Sigmoid colon (tissue), 7 donors: ENCODE data around the gene ALDH3B1. TPM values are rescaled to one million over a fixed set of nuclear protein-coding genes. Genes with fewer than 3 reads are reported as not detected.

Experiments used
- DNase-seq: peaks from one replicate; pipeline ENCODE4 v3.0.0-alpha.2; 2019
- H3K27ac ChIP-seq, 4 donors: fragments of 200-600 bp; sonication (generic); one replicate each; pipeline ENCODE4 v1.5.1; 2016 to 2019; ENCODE audit warnings: mild to moderate bottlenecking in 1 of 4
- H3K27me3 ChIP-seq, 3 donors: fragments of 200-600 bp; sonication (generic); one replicate each; pipeline ENCODE4 v1.5.1; 2019; ENCODE audit warnings: mild to moderate bottlenecking in 1 of 3
- H3K36me3 ChIP-seq, 4 donors: fragments of 200-600 bp; sonication (generic); one replicate each; pipeline ENCODE4 v1.5.1; 2016 to 2019
- H3K4me1 ChIP-seq, 4 donors: fragments of 200-600 bp; sonication (generic); one replicate each; pipeline ENCODE4 v1.5.1; 2017 to 2019
- H3K4me3 ChIP-seq, 4 donors: fragments of 200-600 bp; sonication (generic); one replicate each; pipeline ENCODE4 v1.5.1; 2017 to 2019; ENCODE audit warnings: mild to moderate bottlenecking in 2 of 4, moderate library complexity in 1 of 4
- H3K9me3 ChIP-seq, 4 donors: fragments of 200-600 bp in 3 of 4; sonication (generic) in 3 of 4; one replicate each; pipeline versions ENCODE4 v1.5.1 to v1.6.1; 2013 to 2019
- EP300 ChIP-seq, 4 donors: sonication (generic); formaldehyde crosslinking; IDR thresholded peaks; one replicate each; pipeline ENCODE4 v1.6.1; 2017; ENCODE audit warnings: antibody characterized with exemption in 4 of 4
- POLR2A ChIP-seq, 2 donors: fragments of 450-650 bp; IDR thresholded peaks; one replicate each; pipeline ENCODE4 v1.6.1; 2016; ENCODE audit warnings: antibody characterized with exemption in 2 of 2, mild to moderate bottlenecking in 2 of 2, moderate library complexity in 2 of 2
- POLR2AphosphoS5 ChIP-seq, 4 donors: sonication (generic); formaldehyde crosslinking; IDR thresholded peaks; one replicate each; pipeline ENCODE4 v1.6.1; 2017; ENCODE audit warnings: antibody characterized with exemption in 4 of 4
- WGBS, 2 donors: extraction: QIAGEN DNeasy Blood & Tissue Kit; methylation state at CpG; one replicate each; pipeline ENCODE4 v1.1.7; 2013; 5-methylcytosine and 5-hydroxymethylcytosine counted together
- intact Hi-C: fragments of 100-400 bp; cut with DNase I; formaldehyde crosslinking; loops from one replicate; pipeline ENCODE4 v1.15.1; 2023
- polyA plus RNA-seq, 3 donors: library from polyadenylated mRNA; stranded (reverse); fragments of 200-250 nt; gene quantifications; one replicate each; pipeline ENCODE4 v1.2.3, GENCODE V29; 2013
- total RNA-seq, 4 donors: library from RNA; depleted of rRNA; stranded (reverse); fragments of >200 nt; gene quantifications; one replicate each; pipeline ENCODE4 v1.1.0, GENCODE V29; 2016
- TF ChIP-seq, protein P1 (sequence below), 4 experiments: fragments of 450-650 bp in 3 of 4; fragments of 200-600 bp in 1 of 4; IDR thresholded peaks; one replicate each; pipeline ENCODE4 v1.5.1; 2016 to 2019; ENCODE audit warnings: antibody characterized with exemption in 4 of 4, mild to moderate bottlenecking in 3 of 4, moderate library complexity in 2 of 4
- donor health status: healthy with polysubstance abuse.
- donor health status: Bipolar disorder and iron deficiency.
- donor health status: healthy.

Gene ALDH3B1
- total and polyA plus RNA-seq, 7 donors = 6.2 to 14.7 (median 10.9) TPM

DNA sequence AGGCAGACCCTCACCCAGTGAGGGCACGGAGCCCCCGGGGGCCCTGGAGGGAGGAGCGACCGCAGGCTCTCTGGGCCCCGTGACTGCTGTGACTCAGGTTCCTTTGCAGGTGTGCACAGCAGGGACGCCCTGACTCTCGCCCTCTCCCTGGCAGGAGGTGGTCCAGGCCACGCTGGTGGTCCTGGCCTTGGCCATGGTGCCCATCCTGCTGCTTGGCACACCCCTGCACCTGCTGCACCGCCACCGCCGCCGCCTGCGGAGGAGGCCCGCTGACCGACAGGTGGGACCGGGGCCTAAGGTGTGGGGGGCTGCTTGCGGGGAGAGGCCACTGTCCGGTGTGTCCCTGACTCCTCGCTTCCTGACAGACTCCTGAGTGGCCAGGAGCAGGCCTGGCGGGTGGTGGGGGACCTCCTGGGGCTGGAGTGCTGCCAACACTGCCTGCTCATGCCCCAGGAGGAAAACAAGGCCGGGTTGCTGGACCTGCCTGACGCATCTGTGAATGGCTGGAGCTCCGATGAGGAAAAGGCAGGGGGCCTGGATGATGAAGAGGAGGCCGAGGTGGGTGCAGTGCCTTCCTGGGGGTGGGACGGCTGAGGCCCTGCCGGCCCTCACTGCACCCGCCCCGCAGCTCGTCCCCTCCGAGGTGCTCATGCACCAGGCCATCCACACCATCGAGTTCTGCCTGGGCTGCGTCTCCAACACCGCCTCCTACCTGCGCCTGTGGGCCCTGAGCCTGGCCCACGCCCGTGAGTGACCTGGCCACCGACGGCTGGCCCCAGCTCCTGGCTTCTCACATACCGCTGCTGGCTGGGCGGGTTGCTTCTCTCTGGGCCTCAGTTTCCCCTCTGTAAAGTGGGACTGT, 39.6 kb downstream of the ALDH3B1 start:
- no peak overlapping the region for H3K4me3 ChIP-seq
- intact Hi-C loops = no loop called here
- no peaks in the 10 kb centered on the region for H3K9me3 ChIP-seq
- TF ChIP-seq POLR2AphosphoS5 (IDR thresholded peaks at IDR 0.05) = no peak
- TF ChIP-seq EP300 (IDR thresholded peaks at IDR 0.05) = no peak
- no peak for TF ChIP-seq POLR2A (IDR thresholded peaks at IDR 0.05)
- TF ChIP-seq, protein P1, sequence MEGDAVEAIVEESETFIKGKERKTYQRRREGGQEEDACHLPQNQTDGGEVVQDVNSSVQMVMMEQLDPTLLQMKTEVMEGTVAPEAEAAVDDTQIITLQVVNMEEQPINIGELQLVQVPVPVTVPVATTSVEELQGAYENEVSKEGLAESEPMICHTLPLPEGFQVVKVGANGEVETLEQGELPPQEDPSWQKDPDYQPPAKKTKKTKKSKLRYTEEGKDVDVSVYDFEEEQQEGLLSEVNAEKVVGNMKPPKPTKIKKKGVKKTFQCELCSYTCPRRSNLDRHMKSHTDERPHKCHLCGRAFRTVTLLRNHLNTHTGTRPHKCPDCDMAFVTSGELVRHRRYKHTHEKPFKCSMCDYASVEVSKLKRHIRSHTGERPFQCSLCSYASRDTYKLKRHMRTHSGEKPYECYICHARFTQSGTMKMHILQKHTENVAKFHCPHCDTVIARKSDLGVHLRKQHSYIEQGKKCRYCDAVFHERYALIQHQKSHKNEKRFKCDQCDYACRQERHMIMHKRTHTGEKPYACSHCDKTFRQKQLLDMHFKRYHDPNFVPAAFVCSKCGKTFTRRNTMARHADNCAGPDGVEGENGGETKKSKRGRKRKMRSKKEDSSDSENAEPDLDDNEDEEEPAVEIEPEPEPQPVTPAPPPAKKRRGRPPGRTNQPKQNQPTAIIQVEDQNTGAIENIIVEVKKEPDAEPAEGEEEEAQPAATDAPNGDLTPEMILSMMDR (IDR thresholded peaks at IDR 0.05) = no peak
- H3K4me1 ChIP-seq = no peaks in the 10 kb centered on the region
- no peak for DNase-seq
- H3K27me3 ChIP-seq = no peaks in the 10 kb centered on the region
- no peak overlapping the region for H3K27ac ChIP-seq
- 94% methylated on average over 40 of the region's 40 CpGs for WGBS, 2 donors
- peaks cover 17 to 78% (median 39%) of the 10 kb centered on the region in 4 donors for H3K36me3 ChIP-seq

DNA sequence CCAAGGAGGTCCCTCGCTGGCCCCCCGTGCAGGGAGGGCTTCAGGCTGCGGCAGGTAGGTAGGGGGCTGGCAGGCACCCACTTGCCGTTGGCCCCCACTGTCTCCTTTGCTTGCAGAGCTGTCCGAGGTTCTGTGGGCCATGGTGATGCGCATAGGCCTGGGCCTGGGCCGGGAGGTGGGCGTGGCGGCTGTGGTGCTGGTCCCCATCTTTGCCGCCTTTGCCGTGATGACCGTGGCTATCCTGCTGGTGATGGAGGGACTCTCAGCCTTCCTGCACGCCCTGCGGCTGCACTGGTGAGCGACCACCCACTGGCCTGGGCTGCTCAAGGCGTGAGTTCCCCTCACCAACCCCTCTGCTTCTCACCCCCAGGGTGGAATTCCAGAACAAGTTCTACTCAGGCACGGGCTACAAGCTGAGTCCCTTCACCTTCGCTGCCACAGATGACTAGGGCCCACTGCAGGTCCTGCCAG, 40.3 kb downstream of the ALDH3B1 start:
- no peaks in the 10 kb centered on the region for H3K9me3 ChIP-seq
- intact Hi-C loops = no loop called here
- H3K4me3 ChIP-seq = no peak overlapping the region
- peak; percentile 58 for DNase-seq
- TF ChIP-seq POLR2A (IDR thresholded peaks at IDR 0.05) = no peak
- no peaks in the 10 kb centered on the region for H3K27me3 ChIP-seq
- H3K36me3 ChIP-seq = peaks cover 17 to 71% (median 35%) of the 10 kb centered on the region in 4 donors
- H3K27ac ChIP-seq = no peak overlapping the region
- 93 to 94% methylated on average over 18 of the region's 18 CpGs for WGBS, 2 donors
- no peaks in the 10 kb centered on the region for H3K4me1 ChIP-seq

DNA sequence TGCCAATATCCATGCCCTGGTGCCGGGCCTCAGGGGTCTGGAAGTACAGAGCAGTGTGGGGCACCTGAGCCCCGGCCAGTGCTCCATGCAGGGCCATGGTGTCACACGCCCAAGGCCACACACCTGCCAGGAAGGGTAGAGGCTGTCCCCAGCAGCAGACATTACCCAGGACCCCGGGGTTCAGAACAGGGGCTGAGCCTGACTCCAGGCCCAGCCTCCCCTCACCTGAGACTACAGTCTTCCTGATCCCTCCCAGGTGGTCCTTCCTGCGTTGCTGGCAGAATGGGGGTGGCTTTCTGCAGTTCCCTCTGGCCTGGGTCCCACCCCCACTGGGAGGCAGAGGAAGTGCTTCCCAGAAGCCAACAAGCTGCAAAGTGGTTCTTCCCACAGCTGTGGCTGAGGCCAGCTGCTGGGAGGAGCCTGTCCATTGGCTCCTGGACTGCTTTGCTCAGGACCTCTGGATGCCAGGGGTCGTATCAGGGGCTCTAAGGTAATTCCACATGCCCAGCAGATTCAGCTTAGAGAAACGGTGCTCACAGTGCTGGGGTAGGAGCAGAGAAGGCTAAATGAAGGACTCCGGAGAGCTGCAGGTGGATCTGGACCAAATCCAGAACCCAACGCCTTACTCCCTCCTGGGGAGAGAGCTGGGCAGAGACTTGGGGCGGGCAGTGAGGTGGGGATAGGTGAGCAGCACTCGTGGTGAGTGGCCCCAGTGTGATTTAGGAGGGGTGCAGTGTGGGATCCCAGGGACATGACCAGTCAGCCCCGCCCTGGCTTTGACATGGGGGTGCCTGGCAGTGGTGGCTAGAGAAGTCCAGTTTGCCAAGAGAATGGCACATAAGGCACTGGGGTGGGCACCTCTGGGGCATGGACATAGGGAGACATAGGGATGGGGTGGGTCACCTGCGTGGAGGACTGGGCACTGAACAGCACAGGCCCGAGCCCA, 41.3 kb downstream of the ALDH3B1 start:
- H3K27me3 ChIP-seq = no peaks in the 10 kb centered on the region
- H3K4me1 ChIP-seq = no peaks in the 10 kb centered on the region
- TF ChIP-seq POLR2A (IDR thresholded peaks at IDR 0.05) (no peak), EP300 (IDR thresholded peaks at IDR 0.05) (no peak), POLR2AphosphoS5 (IDR thresholded peaks at IDR 0.05) (no peak)
- TF ChIP-seq, protein P1 (IDR thresholded peaks at IDR 0.05) = no peak
- no peak overlapping the region for H3K27ac ChIP-seq
- peaks cover 17 to 61% (median 31%) of the 10 kb centered on the region in 4 donors for H3K36me3 ChIP-seq
- H3K9me3 ChIP-seq = no peaks in the 10 kb centered on the region
- no peak overlapping the region for H3K4me3 ChIP-seq
- intact Hi-C loops = no loop called here
- peak; percentile 63 for DNase-seq
- 82 to 85% methylated on average over 14 of the region's 14 CpGs for WGBS, 2 donors

DNA sequence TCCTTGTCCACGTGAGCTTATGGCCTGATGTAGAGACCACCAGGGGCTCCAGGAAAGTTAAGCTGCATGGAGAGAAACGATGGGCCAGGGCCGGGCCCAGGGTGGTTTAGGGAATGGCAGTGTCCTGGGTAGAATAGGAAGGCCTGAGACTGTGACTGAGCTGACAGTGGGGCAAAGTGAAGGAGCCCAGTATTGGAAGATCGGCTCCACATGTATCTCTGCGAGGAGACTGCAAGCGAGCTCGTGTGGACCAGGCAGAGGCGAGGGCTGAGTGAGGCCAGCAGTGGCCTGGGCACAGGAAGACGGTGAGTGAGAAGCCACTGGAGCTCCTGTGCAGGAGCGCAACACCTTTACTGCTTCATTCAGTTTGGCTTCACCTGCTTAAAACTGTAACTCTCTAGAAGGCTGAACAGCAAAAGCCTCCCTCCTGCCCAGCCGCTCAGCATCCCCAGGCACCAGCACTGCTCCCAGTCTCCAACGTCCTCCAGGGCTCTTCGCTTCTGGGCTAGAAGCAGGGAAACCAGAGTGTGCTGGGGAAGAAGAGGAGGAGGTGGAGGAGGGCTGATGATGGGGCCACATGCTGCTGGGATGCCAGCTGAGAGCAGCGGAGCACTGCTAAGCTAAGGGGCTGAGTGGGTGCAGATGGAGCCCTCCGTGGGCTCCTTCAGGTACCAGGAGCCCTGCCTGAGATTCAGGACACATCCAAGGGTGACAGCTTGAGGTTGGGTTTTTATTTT, 42.2 kb downstream of the ALDH3B1 start:
- Histone ChIP-seq H3K36me3 (peaks cover 17 to 60% (median 30%) of the 10 kb centered on the region in 4 donors), H3K9me3 (no peaks in the 10 kb centered on the region), H3K27ac (no peak overlapping the region), H3K27me3 (no peaks in the 10 kb centered on the region), H3K4me1 (no peaks in the 10 kb centered on the region), H3K4me3 (no peak overlapping the region)
- TF ChIP-seq, protein P1 (IDR thresholded peaks at IDR 0.05) = no peak
- TF ChIP-seq POLR2A (IDR thresholded peaks at IDR 0.05) (no peak), EP300 (IDR thresholded peaks at IDR 0.05) (no peak), POLR2AphosphoS5 (IDR thresholded peaks at IDR 0.05) (no peak)
- WGBS, 2 donors = 85 to 92% methylated on average over 15 of the region's 15 CpGs
- no peak for DNase-seq
- intact Hi-C loops = no loop called here
